ENCODE measurements around the gene TBCEL. TPM values are rescaled to one million over a fixed set of nuclear protein-coding genes. Genes with fewer than 3 reads are reported as not detected.

The TBCEL gene
- total RNA-seq, 1 donor from 2014 or later, result 25.0 TPM

- Histone ChIP-seq H3K27ac (replicated peaks) (no peak overlapping the region), H3K27me3 (ENCODE audit: low read depth) (no peaks in the 10 kb centered on the region), H3K9me3 (replicated peaks) (no peaks in the 10 kb centered on the region), H3K4me3 (no peak overlapping the region), H3K4me1 (peaks cover 19% of the 10 kb centered on the region), H3K36me3 (no peaks in the 10 kb centered on the region)
- DNase-seq, result no peak
- intact Hi-C loops (cut with micrococcal nuclease), result no loop called here
- TF ChIP-seq, protein P1, sequence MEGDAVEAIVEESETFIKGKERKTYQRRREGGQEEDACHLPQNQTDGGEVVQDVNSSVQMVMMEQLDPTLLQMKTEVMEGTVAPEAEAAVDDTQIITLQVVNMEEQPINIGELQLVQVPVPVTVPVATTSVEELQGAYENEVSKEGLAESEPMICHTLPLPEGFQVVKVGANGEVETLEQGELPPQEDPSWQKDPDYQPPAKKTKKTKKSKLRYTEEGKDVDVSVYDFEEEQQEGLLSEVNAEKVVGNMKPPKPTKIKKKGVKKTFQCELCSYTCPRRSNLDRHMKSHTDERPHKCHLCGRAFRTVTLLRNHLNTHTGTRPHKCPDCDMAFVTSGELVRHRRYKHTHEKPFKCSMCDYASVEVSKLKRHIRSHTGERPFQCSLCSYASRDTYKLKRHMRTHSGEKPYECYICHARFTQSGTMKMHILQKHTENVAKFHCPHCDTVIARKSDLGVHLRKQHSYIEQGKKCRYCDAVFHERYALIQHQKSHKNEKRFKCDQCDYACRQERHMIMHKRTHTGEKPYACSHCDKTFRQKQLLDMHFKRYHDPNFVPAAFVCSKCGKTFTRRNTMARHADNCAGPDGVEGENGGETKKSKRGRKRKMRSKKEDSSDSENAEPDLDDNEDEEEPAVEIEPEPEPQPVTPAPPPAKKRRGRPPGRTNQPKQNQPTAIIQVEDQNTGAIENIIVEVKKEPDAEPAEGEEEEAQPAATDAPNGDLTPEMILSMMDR (IDR thresholded peaks at IDR 0.05; ENCODE audit: borderline replicate concordance), result no peak
Measured at GRCh38 chr11:121131656-121132055, 107.8 kb downstream of the TBCEL start.

- H3K4me3 ChIP-seq, result no peak overlapping the region
- intact Hi-C loops (cut with micrococcal nuclease), result no loop called here
- H3K27ac ChIP-seq (replicated peaks), result no peak overlapping the region
- peaks cover 19% of the 10 kb centered on the region for H3K4me1 ChIP-seq
- no peaks in the 10 kb centered on the region for H3K27me3 ChIP-seq (ENCODE audit: low read depth)
- TF ChIP-seq, protein P1 (IDR thresholded peaks at IDR 0.05; ENCODE audit: borderline replicate concordance), result no peak
- H3K9me3 ChIP-seq (replicated peaks), result no peaks in the 10 kb centered on the region
- DNase-seq, result no peak
- H3K36me3 ChIP-seq, result no peaks in the 10 kb centered on the region
Measured at GRCh38 chr11:121132211-121132976, 108.5 kb downstream of the TBCEL start.

DNA sequence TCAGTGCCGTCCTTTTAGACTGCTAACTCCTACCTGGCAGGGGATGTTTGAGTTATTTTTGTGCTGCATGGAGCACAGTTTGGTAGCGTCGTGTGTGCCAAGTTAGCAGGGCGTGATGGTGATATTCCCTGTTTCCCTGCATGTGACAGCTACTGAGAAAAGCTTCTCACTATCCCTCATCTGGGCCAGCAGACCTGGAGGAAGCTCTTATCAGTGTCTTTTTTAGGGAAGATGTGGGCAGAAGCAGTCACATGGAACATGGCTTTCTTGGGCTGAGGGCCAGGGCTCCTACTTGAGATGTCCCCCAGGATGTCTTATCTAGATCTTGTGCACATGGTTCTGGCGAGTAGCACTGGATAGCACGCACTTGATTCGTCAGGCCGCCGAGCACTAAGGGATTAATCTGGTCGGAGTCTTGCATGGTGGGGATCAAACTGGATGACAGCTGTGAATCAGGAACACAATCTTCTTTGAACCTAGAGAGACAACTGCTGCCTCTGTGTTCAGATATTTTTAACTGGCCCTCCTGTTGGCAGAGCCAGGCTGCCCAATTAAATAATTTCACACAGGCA, 110.9 kb downstream of the TBCEL start:
- Histone ChIP-seq H3K36me3 (no peaks in the 10 kb centered on the region), H3K27me3 (ENCODE audit: low read depth) (no peaks in the 10 kb centered on the region), H3K4me3 (no peak overlapping the region), H3K9me3 (replicated peaks) (no peaks in the 10 kb centered on the region), H3K4me1 (peaks cover 19% of the 10 kb centered on the region), H3K27ac (replicated peaks) (peak overlapping the region; percentile 64)
- TF ChIP-seq, protein P1 (IDR thresholded peaks at IDR 0.05; ENCODE audit: borderline replicate concordance), result no peak
- peak; percentile 34 for DNase-seq
- intact Hi-C loops (cut with micrococcal nuclease), result no loop called here

DNA sequence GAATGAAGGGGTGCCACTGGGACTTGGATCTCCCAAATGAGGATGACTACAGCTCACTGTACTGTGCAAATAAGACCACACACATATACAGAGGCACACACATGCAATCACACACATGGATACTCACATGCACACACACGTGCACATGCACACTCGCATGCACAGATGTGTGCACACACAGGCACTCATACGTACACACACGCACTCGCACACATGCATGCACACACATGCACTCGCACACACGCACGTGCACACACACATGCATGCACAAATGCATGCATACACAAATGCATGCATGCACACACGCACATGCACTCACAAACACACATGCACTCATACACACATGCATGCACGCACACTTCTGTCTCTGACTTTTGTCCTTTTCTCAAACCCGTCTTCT, 113.1 kb downstream of the TBCEL start:
- no peak overlapping the region for H3K27ac ChIP-seq (replicated peaks)
- DNase-seq, result no peak
- no peak overlapping the region for H3K4me3 ChIP-seq
- TF ChIP-seq, protein P1 (IDR thresholded peaks at IDR 0.05; ENCODE audit: borderline replicate concordance), result no peak
- H3K4me1 ChIP-seq, result peaks cover 19% of the 10 kb centered on the region
- intact Hi-C loops (cut with micrococcal nuclease), result no loop called here
- H3K9me3 ChIP-seq (replicated peaks), result no peaks in the 10 kb centered on the region
- no peaks in the 10 kb centered on the region for H3K36me3 ChIP-seq
- no peaks in the 10 kb centered on the region for H3K27me3 ChIP-seq (ENCODE audit: low read depth)

- Histone ChIP-seq H3K27ac (replicated peaks) (no peak overlapping the region), H3K9me3 (replicated peaks) (no peaks in the 10 kb centered on the region), H3K36me3 (no peaks in the 10 kb centered on the region), H3K4me1 (peaks cover 19% of the 10 kb centered on the region), H3K4me3 (no peak overlapping the region), H3K27me3 (ENCODE audit: low read depth) (no peaks in the 10 kb centered on the region)
- intact Hi-C loops (cut with micrococcal nuclease), result no loop called here
- TF ChIP-seq, protein P1 (IDR thresholded peaks at IDR 0.05; ENCODE audit: borderline replicate concordance), result no peak
- no peak for DNase-seq
Measured at GRCh38 chr11:121138259-121138658, 114.4 kb downstream of the TBCEL start.

Data from left ventricle myocardium inferior (tissue), 1 donor.